HCT116 (cell line): ENCODE data around the gene NOTUM. TPM values are rescaled to one million over a fixed set of nuclear protein-coding genes. Genes with fewer than 3 reads are reported as not detected.

ENCODE experiments used
- ATAC-seq: fragments of 200-7000 bp; cut with Tn5 transposase; 2 replicates; pipeline ENCODE4 v1.9.1; 2020; ENCODE audit warnings: mild to moderate bottlenecking, moderate library complexity
- BruUV-seq: library from RNA; stranded (reverse); fragments of 400-500 nt; replicated peaks from 2 replicates; lab custom pipeline; 2021; lab: Mats Ljungman, UMichigan
- CTCF ChIA-PET: fragments of 300-600 bp; sonication (Branson Sonifier 250); formaldehyde crosslinking; loops from one replicate; lab custom pipeline; 2021; ENCODE audit warnings: antibody characterized with exemption; lab: Charles Lee
- POLR2A ChIA-PET: fragments of 300-600, 350-600 bp; sonication (Branson Sonifier 250); formaldehyde crosslinking; loops from one replicate; lab custom pipeline; 2021; ENCODE audit warnings: antibody characterized with exemption; lab: Charles Lee
- RAD21 ChIA-PET, 2 experiments: fragments of 300-600 bp; sonication (Branson Sonifier 250); formaldehyde crosslinking; loops; one replicate each; lab custom pipeline; 2023; ENCODE audit warnings: low total read pairs in 2 of 2; ENCODE audit not compliant: uncharacterized antibody in 2 of 2, unreplicated experiment in 2 of 2, low non-redundant PET in 1 of 2; lab: Charles Lee
- DNase-seq: peaks from one replicate; pipeline ENCODE4 v3.0.0-alpha.2; 2010; ENCODE audit warnings: low read depth, low spot score
- H2AFZ ChIP-seq: fragments of 200-600 bp; shearing (Covaris generic), sonication (generic); 2 replicates; pipeline ENCODE4 v1.6.1; 2017; ENCODE audit warnings: low read depth, mixed run types, mixed read lengths, antibody characterized with exemption, low read length; ENCODE audit not compliant: poor library complexity, severe bottlenecking
- H3K27ac ChIP-seq: 2 replicates; pipeline ENCODE4 v1.5.1; 2012; ENCODE audit warnings: low read depth, low read length
- H3K27me3 ChIP-seq: fragments of 200-600 bp; sonication (generic); 2 replicates; pipeline ENCODE4 v1.6.1; 2016; ENCODE audit warnings: mixed run types, low read length, mixed read lengths; ENCODE audit not compliant: insufficient read depth
- H3K36me3 ChIP-seq, 2 experiments: fragments of 200-500 bp in 1 of 2; fragments of 200-600 bp in 1 of 2; sonication (Bioruptor generic) in 1 of 2; sonication (generic) in 1 of 2; 2 replicates each; pipeline versions ENCODE4 v1.5.1 to v1.6.1; 2014 to 2016; ENCODE audit warnings: low read length in 2 of 2, inconsistent platforms in 1 of 2, mixed read lengths in 1 of 2, mixed run types in 1 of 2; ENCODE audit not compliant: insufficient read depth in 2 of 2, control insufficient read depth in 1 of 2
- H3K4me1 ChIP-seq, 2 experiments: fragments of 200-600 bp in 1 of 2; sonication (generic) in 1 of 2; 2 replicates each; pipeline versions ENCODE4 v1.5.1 to v1.6.1; 2012 to 2017; ENCODE audit warnings: low read length in 2 of 2, inconsistent platforms in 1 of 2, mild to moderate bottlenecking in 1 of 2, mixed read lengths in 1 of 2, mixed run types in 1 of 2, moderate library complexity in 1 of 2; ENCODE audit not compliant: insufficient read depth in 2 of 2, control insufficient read depth in 1 of 2
- H3K4me2 ChIP-seq: fragments of 200-600 bp; sonication (generic); 2 replicates; pipeline ENCODE4 v1.6.1; 2017; ENCODE audit warnings: mixed run types, low read length, mixed read lengths
- H3K4me3 ChIP-seq, 2 experiments: fragments of 200-600 bp in 1 of 2; sonication (generic) in 1 of 2; replicated peaks in 1 of 2; 2 replicates each; pipeline ENCODE4 v1.5.1; 2011 to 2016; ENCODE audit warnings: low read length in 2 of 2, control low read depth in 1 of 2, low read depth in 1 of 2, mild to moderate bottlenecking in 1 of 2, mixed read lengths in 1 of 2, mixed run types in 1 of 2
- H3K79me2 ChIP-seq: fragments of 200-600 bp; sonication (generic); 2 replicates; pipeline ENCODE4 v1.6.1; 2017; ENCODE audit warnings: mild to moderate bottlenecking, mixed run types, low read length, moderate library complexity, mixed read lengths; ENCODE audit not compliant: insufficient read depth
- H3K9ac ChIP-seq: fragments of 200-600 bp; sonication (generic); 2 replicates; pipeline ENCODE4 v1.6.1; 2016; ENCODE audit warnings: low read length, mixed read lengths
- H3K9me2 ChIP-seq: fragments of 200-600 bp; sonication (generic), shearing (Covaris generic); 2 replicates; pipeline ENCODE4 v1.6.1; 2017; ENCODE audit warnings: mixed run types, mild to moderate bottlenecking, moderate library complexity; ENCODE audit not compliant: insufficient read depth
- H3K9me3 ChIP-seq, 2 experiments: fragments of 200-500 bp in 1 of 2; fragments of 200-600 bp in 1 of 2; sonication (Bioruptor generic) in 1 of 2; sonication (generic) in 1 of 2; 2 replicates each; pipeline ENCODE4 v1.6.1; 2014 to 2017; ENCODE audit warnings: low read length in 2 of 2, mixed read lengths in 2 of 2, inconsistent platforms in 1 of 2, low read depth in 1 of 2, mild to moderate bottlenecking in 1 of 2, mixed run types in 1 of 2, moderate library complexity in 1 of 2; ENCODE audit not compliant: control insufficient read depth in 1 of 2, insufficient read depth in 1 of 2
- H4K20me1 ChIP-seq: fragments of 200-600 bp; sonication (generic), shearing (Covaris generic); 2 replicates; pipeline ENCODE4 v1.6.1; 2017; ENCODE audit warnings: mixed run types, mild to moderate bottlenecking, moderate library complexity; ENCODE audit not compliant: insufficient read depth
- SP1 ChIP-seq: IDR thresholded peaks from 2 replicates; pipeline ENCODE4 v1.6.1; 2012; ENCODE audit warnings: low read depth
- SRF ChIP-seq: IDR thresholded peaks from 2 replicates; pipeline ENCODE4 v1.6.1; 2012; ENCODE audit warnings: low read depth
- TCF7L2 ChIP-seq: IDR thresholded peaks from 2 replicates; pipeline ENCODE4 v1.7.0; 2011; ENCODE audit warnings: borderline replicate concordance, inconsistent platforms; ENCODE audit not compliant: insufficient read depth, insufficient read length; ENCODE audit errors: extremely low read depth
- YY1 ChIP-seq: IDR thresholded peaks from 2 replicates; pipeline ENCODE4 v1.6.1; 2011; ENCODE audit warnings: low read length, low read depth, moderate library complexity, mild to moderate bottlenecking; ENCODE audit not compliant: insufficient replicate concordance; ENCODE audit errors: extremely low read depth
- intact Hi-C: fragments of 100-400 bp; cut with micrococcal nuclease; formaldehyde crosslinking; loops from 2 replicates; pipeline ENCODE4 v1.10.0; 2022
- total RNA-seq: library from RNA; stranded (reverse); gene quantifications from one replicate; pipeline ENCODE4 v1.2.1, GENCODE V29; 2021; ENCODE audit not compliant: unreplicated experiment
- TF ChIP-seq, protein P1 (sequence below): IDR thresholded peaks from 2 replicates; pipeline ENCODE4 v1.6.1; 2011; ENCODE audit warnings: mild to moderate bottlenecking, low read length, moderate library complexity; ENCODE audit not compliant: insufficient replicate concordance; ENCODE audit errors: extremely low read depth
- TF ChIP-seq, protein P2 (sequence below): IDR thresholded peaks from 2 replicates; pipeline ENCODE4 v1.6.1; 2012

The NOTUM gene
- total RNA-seq, 1 experiment from 2014 or later, result 12.5 TPM

DNA sequence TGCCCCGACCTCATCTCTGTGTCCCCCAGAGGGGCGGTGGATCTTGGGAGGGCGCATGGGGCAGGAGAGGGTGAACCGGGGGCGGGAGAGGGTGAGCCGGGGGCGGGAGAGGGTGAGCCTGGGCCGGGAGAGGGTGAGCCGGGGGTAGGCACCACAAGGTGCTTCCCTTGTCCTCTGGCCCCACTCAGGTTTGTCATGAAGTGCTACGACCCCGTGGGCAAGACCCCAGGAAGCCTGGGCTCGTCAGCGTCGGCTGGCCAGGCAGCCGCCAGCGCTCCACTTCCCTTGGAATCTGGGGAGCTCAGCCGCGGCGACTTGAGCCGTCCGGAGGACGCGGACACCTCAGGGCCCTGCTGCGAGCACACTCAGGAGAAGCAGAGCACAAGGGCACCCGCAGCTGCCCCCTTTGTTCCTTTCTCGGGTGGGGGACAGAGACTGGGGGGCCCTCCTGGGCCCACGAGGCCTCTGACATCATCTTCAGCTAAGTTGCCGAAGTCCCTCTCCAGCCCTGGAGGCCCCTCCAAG, 35.3 kb upstream of the NOTUM start:
- Histone ChIP-seq H3K27ac (no peak overlapping the region; the same call in 1 of the 2 replicates), H3K9ac (no peak overlapping the region), H3K9me3 (no peaks in the 10 kb centered on the region), H3K4me3 (no peak overlapping the region), H3K27me3 (no peaks in the 10 kb centered on the region), H3K9me2 (no peaks in the 10 kb centered on the region), H3K4me2 (no peak overlapping the region), H4K20me1 (no peaks in the 10 kb centered on the region), H2AFZ (no peak overlapping the region), H3K79me2 (no peaks in the 10 kb centered on the region), H3K36me3 (no peaks in the 10 kb centered on the region; a peak in 1 of 4 replicates), H3K4me1 (peaks cover 18 to 24% of the 10 kb centered on the region in 2 experiments; a peak in 3 of 4 replicates)
- ATAC-seq, result no peak
- ChIA-PET CTCF (interaction anchor here (1.0 kb wide), 1 partner anchor 37 kb away, joined by 3 read pairs; no protein-coding TSS in a partner anchor), RAD21 (no interaction called here), POLR2A (no interaction called here)
- intact Hi-C loops, result no loop called here
- no TSS peak for BruUV-seq
- DNase-seq, result no peak
- TF ChIP-seq SP1, result no peak
- no peak for TF ChIP-seq TCF7L2
- TF ChIP-seq YY1, result no peak
- TF ChIP-seq, protein P1, sequence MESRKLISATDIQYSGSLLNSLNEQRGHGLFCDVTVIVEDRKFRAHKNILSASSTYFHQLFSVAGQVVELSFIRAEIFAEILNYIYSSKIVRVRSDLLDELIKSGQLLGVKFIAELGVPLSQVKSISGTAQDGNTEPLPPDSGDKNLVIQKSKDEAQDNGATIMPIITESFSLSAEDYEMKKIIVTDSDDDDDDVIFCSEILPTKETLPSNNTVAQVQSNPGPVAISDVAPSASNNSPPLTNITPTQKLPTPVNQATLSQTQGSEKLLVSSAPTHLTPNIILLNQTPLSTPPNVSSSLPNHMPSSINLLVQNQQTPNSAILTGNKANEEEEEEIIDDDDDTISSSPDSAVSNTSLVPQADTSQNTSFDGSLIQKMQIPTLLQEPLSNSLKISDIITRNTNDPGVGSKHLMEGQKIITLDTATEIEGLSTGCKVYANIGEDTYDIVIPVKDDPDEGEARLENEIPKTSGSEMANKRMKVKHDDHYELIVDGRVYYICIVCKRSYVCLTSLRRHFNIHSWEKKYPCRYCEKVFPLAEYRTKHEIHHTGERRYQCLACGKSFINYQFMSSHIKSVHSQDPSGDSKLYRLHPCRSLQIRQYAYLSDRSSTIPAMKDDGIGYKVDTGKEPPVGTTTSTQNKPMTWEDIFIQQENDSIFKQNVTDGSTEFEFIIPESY, result no peak
- TF ChIP-seq, protein P2, sequence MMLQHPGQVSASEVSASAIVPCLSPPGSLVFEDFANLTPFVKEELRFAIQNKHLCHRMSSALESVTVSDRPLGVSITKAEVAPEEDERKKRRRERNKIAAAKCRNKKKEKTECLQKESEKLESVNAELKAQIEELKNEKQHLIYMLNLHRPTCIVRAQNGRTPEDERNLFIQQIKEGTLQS, result no peak
- TF ChIP-seq SRF, result no peak
